Activated CD4-positive, alpha-beta T cell treated with anti-CD3 and anti-CD28 coated beads, Interleukin-2, amount 10 ng/mL, durations not matched to agents 7 days and 5 days (primary cell): Measurements from ENCODE around the gene PLCXD1. TPM values are rescaled to one million over a fixed set of nuclear protein-coding genes. Genes with fewer than 3 reads are reported as not detected.
"Not testable (repeated sequence)": the region's sequence is repeated elsewhere in the genome, so short reads cannot be mapped to it uniquely, and the experiment has no call there.

Source experiments
- CTCF ChIA-PET: fragments of 350-600 bp; sonication (Branson Sonifier 250); formaldehyde crosslinking; loops from one replicate; lab custom pipeline; 2021; ENCODE audit warnings: antibody characterized with exemption; lab: Charles Lee
- POLR2A ChIA-PET: fragments of 350-600 bp; sonication (Branson Sonifier 250); formaldehyde crosslinking; loops from one replicate; lab custom pipeline; 2021; ENCODE audit warnings: antibody characterized with exemption; lab: Charles Lee
- DNase-seq: peaks from one replicate; pipeline ENCODE4 v3.0.0-alpha.2; 2020
- H3K27ac Mint-ChIP-seq: one replicate; pipeline ENCODE4 v1.8.0; 2021; ENCODE audit warnings: mild to moderate bottlenecking, moderate library complexity, mixed read lengths
- H3K27me3 Mint-ChIP-seq: one replicate; pipeline ENCODE4 v1.8.0; 2021; ENCODE audit warnings: mixed read lengths
- H3K36me3 Mint-ChIP-seq: one replicate; pipeline ENCODE4 v1.8.0; 2021; ENCODE audit warnings: low read depth, mixed read lengths
- H3K4me1 Mint-ChIP-seq: one replicate; pipeline ENCODE4 v1.8.0; 2021; ENCODE audit warnings: mixed read lengths
- H3K4me3 Mint-ChIP-seq: one replicate; pipeline ENCODE4 v1.8.0; 2021; ENCODE audit warnings: mild to moderate bottlenecking, moderate library complexity, mixed read lengths
- H3K9me3 Mint-ChIP-seq: one replicate; pipeline ENCODE4 v1.8.0; 2021; ENCODE audit warnings: mixed read lengths
- total RNA-seq, 2 experiments: library from RNA; stranded (reverse); gene quantifications; one replicate each; pipeline ENCODE4 v1.2.3, GENCODE V29; 2021

PLCXD1 gene
- total RNA-seq, 2 experiments from 2014 or later, result 60.1 to 63.4 TPM

DNA sequence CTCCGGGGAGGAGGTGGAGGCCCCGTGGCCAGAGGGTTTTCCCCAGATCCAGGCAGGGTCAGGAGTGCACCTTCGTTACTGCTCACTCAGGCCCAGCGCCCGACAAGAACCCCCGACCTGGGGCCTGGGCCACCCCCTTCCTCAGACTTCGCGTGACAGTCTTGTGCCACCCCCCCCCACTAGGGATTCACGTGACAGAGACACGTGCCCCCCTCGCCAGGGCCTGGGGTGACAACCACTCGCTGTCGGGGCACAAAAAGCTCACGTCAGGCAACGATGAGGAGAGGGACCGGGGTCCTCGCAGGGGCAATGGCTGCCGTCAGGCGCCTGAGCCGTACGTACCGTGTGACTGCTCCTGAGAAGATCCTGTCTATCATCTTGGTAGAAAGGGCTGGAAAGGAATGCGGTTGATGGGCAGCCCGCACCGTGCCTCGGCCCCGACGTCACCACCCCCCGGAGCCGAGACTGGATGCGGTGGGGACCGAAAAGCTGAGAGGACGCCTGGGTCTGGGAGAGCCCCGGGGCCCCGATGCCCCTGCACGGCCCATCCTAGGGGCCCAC, 60.4 kb downstream of the PLCXD1 start:
- H3K27me3 Mint-ChIP-seq, result no peaks in the 10 kb centered on the region
- H3K36me3 Mint-ChIP-seq, result peaks cover 40% of the 10 kb centered on the region
- CTCF ChIA-PET, result no interaction called here
- H3K9me3 Mint-ChIP-seq, result no peaks in the 10 kb centered on the region
- H3K4me1 Mint-ChIP-seq, result no peaks in the 10 kb centered on the region
- DNase-seq, result no peak
- no peak overlapping the region for H3K27ac Mint-ChIP-seq
- POLR2A ChIA-PET, result no interaction called here
- H3K4me3 Mint-ChIP-seq, result no peak overlapping the region

DNA sequence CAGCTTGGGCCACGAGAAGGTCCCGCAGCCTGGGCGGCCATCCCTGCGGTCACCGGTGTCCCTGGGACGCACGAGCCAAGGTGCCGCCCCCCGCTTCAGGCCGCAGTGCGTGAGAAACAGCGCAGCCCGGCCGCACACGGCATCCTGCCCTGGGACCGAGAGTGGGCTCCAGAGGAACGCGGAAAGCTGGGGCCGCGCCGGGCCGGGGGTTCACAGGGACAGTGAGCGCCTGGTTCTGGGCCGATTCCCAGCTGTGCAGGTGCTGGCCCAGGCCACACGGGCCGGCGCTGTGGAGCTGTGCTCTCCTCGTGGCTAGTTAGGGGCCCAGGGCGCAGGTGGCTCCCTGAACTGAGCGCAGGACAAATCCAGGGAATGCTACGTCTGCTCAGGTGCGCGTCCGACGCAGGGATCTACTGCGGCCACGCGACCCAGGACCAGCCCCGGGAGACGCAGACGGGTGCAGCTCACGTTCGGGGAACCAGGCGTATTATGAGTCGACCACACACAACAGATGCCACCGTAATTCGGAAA, 63.3 kb downstream of the PLCXD1 start:
- no peak overlapping the region for H3K4me3 Mint-ChIP-seq
- CTCF ChIA-PET, result no interaction called here
- H3K27ac Mint-ChIP-seq, result no peak overlapping the region
- peaks cover 26% of the 10 kb centered on the region for H3K36me3 Mint-ChIP-seq
- H3K27me3 Mint-ChIP-seq, result no peaks in the 10 kb centered on the region
- POLR2A ChIA-PET, result no interaction called here
- H3K9me3 Mint-ChIP-seq, result no peaks in the 10 kb centered on the region
- H3K4me1 Mint-ChIP-seq, result no peaks in the 10 kb centered on the region
- DNase-seq, result no peak

DNA sequence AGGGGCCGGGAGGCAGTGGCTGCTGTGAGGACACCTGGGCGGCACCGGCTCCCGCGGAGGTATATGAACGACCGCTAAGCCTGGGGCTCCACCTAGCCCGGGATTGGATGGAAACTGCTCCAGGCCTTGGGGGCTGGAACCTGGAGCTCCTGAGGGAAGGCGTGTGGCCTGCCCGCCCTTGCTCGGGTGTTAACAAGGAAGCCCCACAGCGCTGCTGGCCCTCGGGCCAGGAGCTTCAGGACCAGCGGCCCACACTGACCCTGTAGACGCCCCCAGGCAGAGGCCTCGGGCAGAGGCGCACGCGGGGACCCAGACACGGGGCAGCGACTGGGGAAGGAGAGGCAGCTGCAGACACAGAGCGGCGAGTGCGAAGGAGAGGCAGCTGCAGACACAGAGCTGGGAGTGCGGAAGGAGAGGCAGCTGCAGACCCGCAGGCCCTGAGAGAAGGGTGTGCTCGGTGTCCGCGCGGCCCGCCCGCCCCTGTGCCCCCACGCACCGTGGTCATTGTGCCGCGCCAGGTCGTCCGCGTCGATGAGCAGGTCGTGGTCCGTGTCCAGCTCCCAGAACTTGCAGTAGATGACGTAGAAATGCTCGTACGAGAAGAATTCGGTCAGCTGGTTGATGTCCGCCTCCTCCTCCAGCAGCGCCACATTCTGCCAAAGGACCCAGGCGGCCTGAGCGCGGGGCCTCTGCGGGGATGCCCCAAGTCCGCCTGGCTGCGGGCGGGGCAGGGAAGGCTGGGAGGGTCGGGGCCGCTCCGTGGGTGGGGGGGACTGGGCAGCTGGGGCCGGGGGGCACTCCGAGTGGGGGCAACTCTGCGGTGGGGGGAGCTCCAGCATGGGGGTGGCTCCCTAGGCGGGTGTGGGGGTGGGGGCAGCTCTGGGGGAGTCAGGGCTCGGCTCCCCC, 64.1 kb downstream of the PLCXD1 start:
- H3K27ac Mint-ChIP-seq, result no peak overlapping the region
- H3K4me3 Mint-ChIP-seq, result no peak overlapping the region
- ChIA-PET CTCF (no interaction called here), POLR2A (no interaction called here)
- DNase-seq, result no peak
- H3K36me3 Mint-ChIP-seq, result peaks cover 29% of the 10 kb centered on the region
- H3K27me3 Mint-ChIP-seq, result no peaks in the 10 kb centered on the region
- no peaks in the 10 kb centered on the region for H3K9me3 Mint-ChIP-seq
- no peaks in the 10 kb centered on the region for H3K4me1 Mint-ChIP-seq

DNA sequence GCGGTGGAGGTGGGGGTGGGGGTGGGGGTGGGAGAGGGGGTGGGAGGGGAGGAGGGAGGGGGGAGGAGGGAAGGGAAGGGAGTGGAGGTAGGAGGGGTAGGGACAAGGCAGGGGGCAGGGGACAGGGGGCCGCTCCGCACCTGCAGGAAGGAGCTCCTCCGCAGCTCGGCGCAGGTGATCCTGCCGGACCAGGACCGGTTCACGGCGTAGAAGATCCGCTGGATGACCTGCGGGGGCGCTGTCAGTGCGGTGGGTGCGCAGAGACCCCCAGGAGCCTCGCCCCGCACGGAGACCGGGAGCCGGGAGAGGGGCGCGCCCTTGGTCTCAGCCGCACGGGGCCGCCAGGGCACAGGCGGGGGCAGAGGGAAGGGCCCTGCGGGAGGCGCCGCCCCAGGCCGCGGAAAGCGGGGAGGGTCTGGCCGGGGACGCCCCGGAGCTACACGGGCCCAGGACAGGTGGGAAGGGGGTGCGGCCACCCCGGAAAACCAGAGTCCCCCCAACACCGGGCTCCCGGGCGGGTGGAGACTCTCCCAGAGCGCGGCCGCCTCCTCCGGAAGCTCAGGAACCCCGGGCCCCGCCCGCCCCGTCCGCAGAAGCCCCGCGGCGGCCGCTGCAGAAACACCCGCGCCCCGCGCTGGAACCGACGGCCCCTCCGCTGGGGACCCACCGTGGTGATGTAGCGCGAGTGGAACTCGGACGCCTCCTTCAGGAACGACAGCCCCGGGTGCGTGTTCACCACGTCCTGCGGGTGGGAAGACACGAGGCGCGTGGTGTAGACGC, 65.0 kb downstream of the PLCXD1 start:
- H3K27ac Mint-ChIP-seq, result no peak overlapping the region
- H3K4me3 Mint-ChIP-seq, result no peak overlapping the region
- peaks cover 26% of the 10 kb centered on the region for H3K36me3 Mint-ChIP-seq
- ChIA-PET POLR2A (no interaction called here), CTCF (no interaction called here)
- DNase-seq, result no peak
- H3K27me3 Mint-ChIP-seq, result no peaks in the 10 kb centered on the region
- no peaks in the 10 kb centered on the region for H3K4me1 Mint-ChIP-seq
- no peaks in the 10 kb centered on the region for H3K9me3 Mint-ChIP-seq

DNA sequence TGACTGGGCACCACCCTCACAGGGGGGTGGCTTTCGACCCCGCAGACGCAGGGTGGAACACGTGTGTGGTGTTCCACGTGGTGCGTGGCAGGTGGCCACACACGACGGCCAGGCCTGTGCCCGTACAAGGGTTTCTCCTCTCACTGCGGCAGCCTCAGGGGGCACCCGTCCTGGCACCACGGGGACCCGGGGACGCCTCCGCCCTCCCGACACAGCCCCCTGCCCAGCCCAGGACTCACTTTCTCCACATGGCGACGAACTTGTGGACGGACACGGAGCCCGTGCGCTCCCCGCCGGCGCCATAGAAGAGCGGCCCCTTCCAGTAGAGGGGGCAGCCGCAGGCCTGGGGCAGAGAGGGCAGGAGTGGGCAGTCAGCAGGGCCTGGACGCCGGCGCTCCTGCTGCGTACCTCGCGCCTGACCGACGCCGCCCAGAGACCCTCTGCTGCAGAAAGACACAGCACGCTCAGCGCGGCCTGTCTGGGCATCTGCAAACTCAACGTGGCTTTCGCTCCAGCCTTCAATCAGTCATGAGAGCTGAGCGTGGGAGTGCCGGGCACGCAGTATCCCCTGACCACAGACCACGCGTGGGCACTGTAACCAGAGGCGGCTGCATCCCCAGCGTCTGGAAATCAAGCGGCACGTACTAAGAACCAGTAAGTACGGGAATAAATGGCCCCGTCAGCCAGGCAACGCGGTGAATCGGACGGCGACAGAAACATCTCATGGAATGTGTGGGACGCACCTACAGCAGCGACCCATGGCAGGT, 66.4 kb downstream of the PLCXD1 start:
- Mint-ChIP-seq H3K27me3 (no peaks in the 10 kb centered on the region), H3K4me3 (no peak overlapping the region), H3K27ac (no peak overlapping the region), H3K36me3 (peaks cover 18% of the 10 kb centered on the region), H3K9me3 (no peaks in the 10 kb centered on the region), H3K4me1 (no peaks in the 10 kb centered on the region)
- ChIA-PET CTCF (no interaction called here), POLR2A (no interaction called here)
- no peak for DNase-seq

DNA sequence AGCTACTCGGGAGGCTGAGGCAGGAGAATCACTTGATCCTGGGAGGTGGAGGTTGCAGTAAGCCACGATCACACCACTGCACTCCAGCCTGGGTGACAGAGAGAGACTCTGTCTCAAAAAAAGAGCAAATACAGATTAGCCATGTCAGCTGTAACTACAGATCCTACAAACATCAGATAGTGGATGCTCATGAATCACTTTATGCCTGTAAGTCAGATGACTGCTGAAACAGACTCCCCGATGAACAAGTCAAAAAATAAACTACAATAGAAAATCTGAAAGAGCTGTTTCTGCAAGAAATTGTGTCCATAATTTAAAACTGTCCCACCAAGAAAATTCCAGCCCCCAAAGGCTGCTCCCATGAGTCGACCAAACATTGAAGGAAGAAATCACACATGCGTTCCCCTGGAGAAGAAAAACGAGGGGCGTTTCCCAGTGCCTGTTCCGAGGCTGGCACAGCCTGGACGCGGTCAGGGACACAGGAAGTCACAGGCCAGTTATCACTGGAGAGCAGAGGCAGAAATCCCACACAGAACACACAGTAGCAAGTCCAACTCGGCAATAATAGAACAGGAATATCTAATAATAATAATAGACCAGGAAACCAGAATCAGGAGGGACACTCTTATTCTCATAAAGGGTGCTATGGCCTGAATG, 67.4 kb downstream of the PLCXD1 start:
- DNase-seq, result no peak
- Mint-ChIP-seq H3K4me1 (no peaks in the 10 kb centered on the region), H3K36me3 (peaks cover 18% of the 10 kb centered on the region), H3K27ac (no peak overlapping the region), H3K4me3 (no peak overlapping the region), H3K27me3 (no peaks in the 10 kb centered on the region), H3K9me3 (no peaks in the 10 kb centered on the region)
- ChIA-PET CTCF (no interaction called here), POLR2A (no interaction called here)

DNA sequence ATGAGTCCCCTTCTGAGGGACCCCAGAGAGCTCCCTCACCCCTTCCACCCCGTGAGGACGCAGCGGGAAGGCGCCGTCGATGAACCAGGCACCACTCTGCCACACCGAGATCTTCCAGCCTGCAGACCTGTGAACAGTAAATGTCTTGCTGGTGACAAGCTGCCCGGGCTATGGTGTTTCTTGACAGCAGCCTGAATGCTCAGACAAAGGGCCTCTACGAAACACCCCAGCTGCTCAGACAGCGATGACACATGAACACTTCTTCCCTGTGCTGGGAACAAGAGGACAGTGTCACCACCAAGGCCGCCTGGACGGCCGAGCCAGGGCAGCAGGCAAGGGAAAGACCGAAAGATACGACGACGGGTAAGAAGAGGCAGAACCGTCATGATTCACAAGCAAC, 68.0 kb downstream of the PLCXD1 start:
- no peaks in the 10 kb centered on the region for H3K9me3 Mint-ChIP-seq
- peaks cover 18% of the 10 kb centered on the region for H3K36me3 Mint-ChIP-seq
- no peaks in the 10 kb centered on the region for H3K4me1 Mint-ChIP-seq
- H3K27ac Mint-ChIP-seq, result no peak overlapping the region
- ChIA-PET POLR2A (no interaction called here), CTCF (no interaction called here)
- no peak for DNase-seq
- no peaks in the 10 kb centered on the region for H3K27me3 Mint-ChIP-seq
- no peak overlapping the region for H3K4me3 Mint-ChIP-seq

DNA sequence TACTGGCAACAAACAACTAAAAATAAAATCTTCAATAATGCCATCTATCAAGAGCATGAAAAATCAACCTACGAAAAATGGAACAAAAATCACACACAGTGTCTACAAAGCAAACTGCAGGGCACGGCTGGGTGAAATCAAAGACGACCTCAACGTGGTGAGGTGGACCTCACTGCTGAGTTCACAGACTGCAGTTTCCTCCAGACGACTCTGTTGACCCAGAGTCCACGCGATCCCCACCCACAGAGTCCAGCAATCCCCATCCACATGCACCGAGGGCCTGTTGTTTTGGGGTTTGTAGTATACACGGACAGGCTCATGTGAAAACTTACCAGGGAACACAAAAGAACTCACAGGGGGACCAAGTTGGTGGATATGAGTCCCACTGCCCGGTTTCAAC, 68.5 kb downstream of the PLCXD1 start:
- H3K4me3 Mint-ChIP-seq, result no peak overlapping the region
- no peak overlapping the region for H3K27ac Mint-ChIP-seq
- no peaks in the 10 kb centered on the region for H3K9me3 Mint-ChIP-seq
- POLR2A ChIA-PET, result no interaction called here
- no peaks in the 10 kb centered on the region for H3K27me3 Mint-ChIP-seq
- peaks cover 15% of the 10 kb centered on the region for H3K36me3 Mint-ChIP-seq
- DNase-seq, result no peak
- CTCF ChIA-PET, result no interaction called here
- H3K4me1 Mint-ChIP-seq, result peaks cover under 1% of the 10 kb centered on the region

DNA sequence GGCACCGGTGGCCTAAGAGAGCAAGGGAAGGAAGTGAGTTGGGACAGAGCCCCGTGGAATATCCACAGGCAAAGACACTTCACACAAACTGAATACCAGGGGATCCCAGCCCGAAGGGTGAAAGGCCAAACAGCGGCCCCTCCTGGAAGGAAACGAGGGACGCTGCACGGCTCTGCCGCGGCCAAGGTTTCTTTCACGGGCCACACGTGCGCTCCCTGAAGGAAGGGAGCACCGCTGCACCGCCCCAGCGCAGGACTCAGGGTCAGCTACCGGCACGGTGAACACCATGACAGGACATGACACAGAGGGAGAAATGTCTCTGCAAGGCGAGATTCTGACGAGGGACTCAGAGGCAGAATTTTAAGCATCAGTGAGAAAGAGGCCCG, 69.0 kb downstream of the PLCXD1 start:
- no peaks in the 10 kb centered on the region for H3K9me3 Mint-ChIP-seq
- POLR2A ChIA-PET, result no interaction called here
- H3K36me3 Mint-ChIP-seq, result peaks cover 14% of the 10 kb centered on the region
- CTCF ChIA-PET, result no interaction called here
- no peak overlapping the region for H3K27ac Mint-ChIP-seq
- no peak overlapping the region for H3K4me3 Mint-ChIP-seq
- DNase-seq, result no peak
- peaks cover 2% of the 10 kb centered on the region for H3K4me1 Mint-ChIP-seq
- H3K27me3 Mint-ChIP-seq, result no peaks in the 10 kb centered on the region

DNA sequence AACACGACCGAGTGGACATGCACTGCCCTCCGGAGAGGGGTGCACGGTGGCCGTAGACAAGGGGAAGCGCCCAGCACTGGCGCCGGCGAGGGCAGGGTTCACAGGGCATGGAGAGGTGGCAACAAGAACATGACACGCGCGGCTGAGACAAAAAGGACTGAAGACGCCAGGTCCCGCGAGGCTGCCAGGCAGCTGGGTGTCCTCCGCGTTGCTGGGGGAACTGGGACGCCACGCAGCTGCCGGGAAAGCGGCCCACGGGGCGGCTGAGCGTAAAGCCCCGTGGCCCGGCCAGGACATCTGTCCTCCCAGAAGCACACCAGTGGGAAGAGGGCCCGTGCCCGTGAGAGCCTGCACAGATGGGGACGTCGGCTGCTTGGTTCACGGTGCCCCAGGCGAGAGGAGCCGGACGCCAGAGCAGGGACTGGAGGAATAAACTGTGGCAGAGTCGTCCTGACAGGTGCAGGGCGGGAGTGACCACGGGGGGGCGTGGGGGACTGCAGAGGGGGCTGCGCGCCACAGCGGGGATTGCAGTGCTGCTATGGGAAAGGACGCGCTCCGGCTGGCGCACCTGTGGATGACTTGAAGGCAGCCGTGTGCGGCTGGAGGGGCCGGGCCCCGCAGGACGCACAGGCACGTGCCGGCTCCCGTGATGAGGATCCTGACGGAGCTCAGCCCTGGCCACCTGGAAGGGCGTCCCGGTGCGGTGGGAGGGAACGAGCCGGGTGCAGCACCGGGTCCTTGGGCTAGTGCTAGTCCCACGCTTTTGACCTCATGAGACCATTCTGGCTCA, 69.5 kb downstream of the PLCXD1 start:
- Mint-ChIP-seq H3K36me3 (peaks cover 15% of the 10 kb centered on the region), H3K9me3 (no peaks in the 10 kb centered on the region), H3K4me3 (no peak overlapping the region), H3K27me3 (no peaks in the 10 kb centered on the region), H3K4me1 (peaks cover 4% of the 10 kb centered on the region), H3K27ac (no peak overlapping the region)
- POLR2A ChIA-PET, result no interaction called here
- DNase-seq, result no peak
- CTCF ChIA-PET, result no interaction called here

DNA sequence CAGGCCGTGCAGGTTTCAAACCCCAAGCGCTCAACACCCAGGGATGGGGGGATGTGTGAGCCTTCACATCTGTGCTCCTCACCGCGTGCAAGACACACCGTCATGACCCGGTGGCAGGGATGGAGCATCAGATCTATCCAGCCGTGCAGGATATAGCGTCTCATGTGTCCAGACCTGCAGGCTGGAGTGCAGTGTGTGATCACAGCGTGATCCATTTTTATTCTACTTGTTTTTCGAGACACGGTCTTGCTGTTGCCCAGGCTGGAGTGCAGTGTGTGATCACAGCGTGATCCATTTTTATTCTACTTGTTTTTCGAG, 70.1 kb downstream of the PLCXD1 start:
- POLR2A ChIA-PET, CTCF ChIA-PET, H3K27me3 Mint-ChIP-seq, H3K27ac Mint-ChIP-seq, H3K9me3 Mint-ChIP-seq, DNase-seq, H3K4me1 Mint-ChIP-seq, H3K4me3 Mint-ChIP-seq: not testable (repeated sequence)
- peaks cover 18% of the 10 kb centered on the region for H3K36me3 Mint-ChIP-seq

DNA sequence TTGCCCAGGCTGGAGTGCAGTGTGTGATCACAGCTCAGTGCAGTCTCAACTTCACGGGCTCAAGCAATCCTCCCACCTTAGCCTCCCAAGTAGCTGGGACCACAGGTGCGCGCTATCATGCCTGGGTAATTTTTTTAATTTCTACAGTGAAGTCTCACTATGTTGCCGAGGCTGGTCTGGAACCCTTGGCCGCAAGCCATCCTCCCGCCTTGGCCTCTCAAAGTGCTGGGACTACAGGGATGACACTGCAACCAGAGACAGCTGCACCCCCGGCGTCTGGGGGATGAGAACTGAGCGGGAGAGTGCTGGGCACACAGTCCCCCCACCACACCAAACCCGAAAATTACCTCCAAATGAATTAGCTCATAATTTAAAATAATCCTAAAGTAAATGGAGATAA, 70.6 kb downstream of the PLCXD1 start:
- H3K4me1 Mint-ChIP-seq, result peaks cover 9% of the 10 kb centered on the region
- ChIA-PET CTCF (no interaction called here), POLR2A (no interaction called here)
- no peak overlapping the region for H3K4me3 Mint-ChIP-seq
- H3K27ac Mint-ChIP-seq, result no peak overlapping the region
- H3K9me3 Mint-ChIP-seq, result no peaks in the 10 kb centered on the region
- H3K27me3 Mint-ChIP-seq, result no peaks in the 10 kb centered on the region
- DNase-seq, result no peak
- peaks cover 17% of the 10 kb centered on the region for H3K36me3 Mint-ChIP-seq
